GM18520 (cell line): ENCODE data around the gene JOSD2.
"Not testable (repeated sequence)": the region's sequence is repeated elsewhere in the genome, so short reads cannot be mapped to it uniquely, and the experiment has no call there.

Experiments
- ATAC-seq: cut with Tn5 transposase; IDR thresholded peaks from one replicate; pipeline ENCODE4 v1.9.1; 2021; ENCODE audit not compliant: unreplicated experiment

Gene JOSD2

GRCh38 chr19:50478901-50479715 lies 31.9 kb downstream of the JOSD2 start:
- ATAC-seq, result no peak

GRCh38 chr19:50477751-50478515 lies 33.1 kb downstream of the JOSD2 start:
- no peak for ATAC-seq

- no peak for ATAC-seq
Measured at GRCh38 chr19:50476907-50477238, 34.1 kb downstream of the JOSD2 start.

GRCh38 chr19:50476224-50476906 lies 34.6 kb downstream of the JOSD2 start, which contains the start of the genes EMC10 and GARIN5A:
TSS of gene EMC10 (plus strand) at chr19:50476507. CDS start at chr19:50476545, 38 bp downstream.
TSS of gene GARIN5A (minus strand) at chr19:50476848. CDS start at chr19:50476388, 460 bp downstream.
- ATAC-seq, result peak; percentile 80

- no peak for ATAC-seq
Measured at GRCh38 chr19:50475736-50476223, 35.2 kb downstream of the JOSD2 start.

GRCh38 chr19:50475101-50475568 lies 35.9 kb downstream of the JOSD2 start:
- ATAC-seq, result no peak

- ATAC-seq, result not testable (repeated sequence)
Measured at GRCh38 chr19:50473336-50473735, 37.7 kb downstream of the JOSD2 start.

GRCh38 chr19:50468818-50469217 lies 42.2 kb downstream of the JOSD2 start:
- ATAC-seq, result no peak

- no peak for ATAC-seq
Measured at GRCh38 chr19:50467566-50467965, 43.4 kb downstream of the JOSD2 start.

- ATAC-seq, result no peak
Measured at GRCh38 chr19:50466706-50467039, 44.3 kb downstream of the JOSD2 start.

- ATAC-seq, result no peak
Measured at GRCh38 chr19:50465986-50466705, 44.8 kb downstream of the JOSD2 start.

- ATAC-seq, result no peak
Measured at GRCh38 chr19:50465000-50465399, 46.0 kb downstream of the JOSD2 start.

- no peak for ATAC-seq
Measured at GRCh38 chr19:50464348-50464747, 46.6 kb downstream of the JOSD2 start.

- no peak for ATAC-seq
Measured at GRCh38 chr19:50462970-50463369, 48.0 kb downstream of the JOSD2 start.

GRCh38 chr19:50461066-50461875 lies 49.7 kb downstream of the JOSD2 start:
- ATAC-seq, result no peak

GRCh38 chr19:50460161-50460765 lies 50.7 kb downstream of the JOSD2 start:
- ATAC-seq, result no peak

- ATAC-seq, result no peak
Measured at GRCh38 chr19:50459638-50460037, 51.4 kb downstream of the JOSD2 start.

- no peak for ATAC-seq
Measured at GRCh38 chr19:50459067-50459456, 51.9 kb downstream of the JOSD2 start.

- no peak for ATAC-seq
Measured at GRCh38 chr19:50458396-50459066, 52.5 kb downstream of the JOSD2 start.
